T47D (cell line): ENCODE results near the gene ABHD14A.

Source experiments
- DNase-seq, 2 experiments: peaks; one replicate each; pipeline versions ENCODE4 v3.0.0 to v3.0.0-alpha.2; 2011 to 2012; ENCODE audit warnings: low read depth in 1 of 2, low spot score in 1 of 2
- JUND ChIP-seq: IDR thresholded peaks from 2 replicates; pipeline ENCODE4 v1.6.1; 2012; ENCODE audit warnings: low read depth
- in situ Hi-C: cut with HindIII; loops from 2 replicates; pipeline ENCODE4 v1.10.0; 2016; ENCODE audit warnings: low sequenced_read_pairs, low pct_unique_long_range_greater_than_20kb

ABHD14A gene

GRCh38 chr3:52028572-52028971, 53.7 kb downstream of the ABHD14A start:
- no peak for DNase-seq
- no peak for TF ChIP-seq JUND
- in situ Hi-C loops: no loop called here

- TF ChIP-seq JUND: no peak
- no peak for DNase-seq
- in situ Hi-C loops: no loop called here
Observed at GRCh38 chr3:52029053-52029452, 54.2 kb downstream of the ABHD14A start.

DNA sequence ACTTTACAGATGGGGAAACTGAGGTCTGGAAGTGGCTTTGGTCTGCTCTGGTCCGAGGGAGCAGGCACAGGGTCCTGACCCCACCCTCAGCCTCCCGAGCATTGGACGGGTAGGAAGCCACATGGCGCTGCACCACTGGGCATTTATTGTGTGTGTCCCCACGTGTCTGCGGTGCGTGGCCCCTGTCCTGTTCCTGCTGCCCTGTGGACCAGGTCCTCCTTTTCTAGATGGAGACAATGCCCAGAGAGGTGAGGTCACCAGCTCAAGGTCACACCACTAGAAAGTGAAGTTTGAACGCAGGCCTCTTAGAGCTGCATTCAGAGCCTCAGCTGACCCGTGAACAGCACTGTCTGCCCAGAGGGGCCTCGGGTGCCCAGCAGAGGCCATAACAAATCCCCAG, 54.7 kb downstream of the ABHD14A start:
- no peak for TF ChIP-seq JUND
- no peak for DNase-seq
- in situ Hi-C loops: no loop called here
